SU-DHL-6 (cell line): ENCODE results near the gene MAML3.

Experiments used
- H2AFZ ChIP-seq: fragments of 200-600 bp; sonication (generic); 2 replicates; pipeline ENCODE4 v1.6.1; 2014; ENCODE audit warnings: low read depth, mild to moderate bottlenecking, moderate library complexity, mixed read lengths, antibody characterized with exemption, low read length; ENCODE audit not compliant: severe bottlenecking
- H3F3A ChIP-seq: fragments of 200-600 bp; shearing (Covaris generic); 2 replicates; pipeline ENCODE4 v1.6.0; 2016; ENCODE audit warnings: antibody characterized with exemption, mild to moderate bottlenecking; ENCODE audit not compliant: insufficient read depth
- H3K27ac ChIP-seq: fragments of 200-600 bp; sonication (generic); 2 replicates; pipeline ENCODE4 v1.5.1; 2016; ENCODE audit warnings: low read depth, mild to moderate bottlenecking, low read length, moderate library complexity, mixed read lengths
- H3K27me3 ChIP-seq: fragments of 200-600 bp; sonication (generic), shearing (Covaris generic); 2 replicates; pipeline ENCODE4 v1.6.0; 2014; ENCODE audit warnings: mild to moderate bottlenecking, low read length
- H3K36me3 ChIP-seq: fragments of 200-600 bp; sonication (generic); 2 replicates; pipeline ENCODE4 v1.6.1; 2014; ENCODE audit warnings: mild to moderate bottlenecking, low read length, mixed read lengths
- H3K4me2 ChIP-seq: fragments of 300-600, 200-600 bp; shearing (Covaris generic), sonication (generic); 2 replicates; pipeline ENCODE4 v1.6.0; 2014; ENCODE audit warnings: low read length, low read depth, mild to moderate bottlenecking; ENCODE audit not compliant: poor library complexity, severe bottlenecking
- H3K4me3 ChIP-seq: fragments of 200-600 bp; sonication (generic); 2 replicates; pipeline ENCODE4 v1.5.1; 2014; ENCODE audit warnings: antibody characterized with exemption, low read length, mild to moderate bottlenecking, mixed read lengths; ENCODE audit not compliant: insufficient read depth, poor library complexity, severe bottlenecking
- H3K79me2 ChIP-seq: fragments of 200-600 bp; sonication (generic); 2 replicates; pipeline ENCODE4 v1.6.1; 2014; ENCODE audit warnings: mild to moderate bottlenecking, low read length, moderate library complexity; ENCODE audit not compliant: insufficient read depth
- H3K9ac ChIP-seq: fragments of 200-600 bp; sonication (generic); 2 replicates; pipeline ENCODE4 v1.7.0; 2014; ENCODE audit warnings: mild to moderate bottlenecking, low read length
- H3K9me2 ChIP-seq: fragments of 200-600 bp; sonication (generic); replicated peaks from 2 replicates; pipeline ENCODE4 v1.6.1; 2014; ENCODE audit warnings: low read length; ENCODE audit not compliant: insufficient read depth
- H3K9me3 ChIP-seq: fragments of 200-600 bp; sonication (generic); 2 replicates; pipeline ENCODE4 v1.6.1; 2014; ENCODE audit warnings: low read length, mixed read lengths; ENCODE audit not compliant: insufficient read depth
- H4K20me1 ChIP-seq: fragments of 200-600 bp; sonication (generic); 2 replicates; pipeline ENCODE4 v1.6.1; 2014; ENCODE audit warnings: low read depth, mild to moderate bottlenecking, antibody characterized with exemption, low read length, moderate library complexity, mixed read lengths
- EZH2phosphoT487 ChIP-seq: fragments of 200-600 bp; sonication (generic), shearing (Covaris generic); conservative IDR thresholded peaks from 2 replicates; pipeline ENCODE4 v1.6.1; 2018; ENCODE audit warnings: mild to moderate bottlenecking, antibody characterized with exemption, low read length, moderate library complexity, mixed read lengths
- TF ChIP-seq, protein P1 (sequence below): fragments of 200-600 bp; sonication (generic); IDR thresholded peaks from one replicate; pipeline ENCODE4 v1.5.1; 2017; ENCODE audit warnings: antibody characterized with exemption, mild to moderate bottlenecking, low read length, moderate library complexity; ENCODE audit not compliant: insufficient read depth, poor library complexity, severe bottlenecking

The MAML3 gene

DNA sequence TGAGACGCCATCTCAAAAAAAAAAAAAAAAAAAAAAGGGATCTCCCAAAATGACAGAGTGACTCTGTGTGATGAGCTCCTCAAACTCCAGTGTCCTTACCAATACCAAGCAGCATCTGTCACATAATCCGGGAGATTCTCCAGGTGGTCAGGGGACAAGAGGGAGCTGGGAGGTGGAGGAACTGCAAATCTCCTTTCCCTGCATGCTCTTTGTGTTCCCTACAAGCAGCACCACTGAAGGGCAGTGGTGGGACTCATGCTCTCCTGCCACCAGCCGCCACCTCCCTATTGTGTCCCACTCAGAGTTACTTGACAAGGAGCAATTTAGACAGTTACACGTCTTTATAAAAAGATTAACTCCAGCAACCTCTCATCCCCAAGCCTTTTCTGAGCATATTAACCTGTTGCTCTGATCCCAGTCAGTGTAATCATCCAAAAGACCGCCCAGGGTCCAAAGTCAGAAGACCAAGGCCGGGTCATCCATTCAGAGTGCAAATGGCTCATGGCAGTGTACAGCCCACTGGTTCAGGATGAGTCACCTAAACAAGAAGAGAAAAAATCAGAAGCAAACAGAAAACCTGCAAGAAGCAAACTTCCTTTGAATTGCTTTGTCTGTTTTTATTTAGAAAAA, 464.8 kb downstream of the MAML3 start:
- no peaks in the 10 kb centered on the region for H3K9me2 ChIP-seq
- H3K27me3 ChIP-seq, result no peaks in the 10 kb centered on the region
- H3K9ac ChIP-seq, result no peak overlapping the region
- H3K9me3 ChIP-seq, result no peaks in the 10 kb centered on the region
- no peak overlapping the region for H3K4me3 ChIP-seq
- no peak for TF ChIP-seq EZH2phosphoT487
- TF ChIP-seq, protein P1, sequence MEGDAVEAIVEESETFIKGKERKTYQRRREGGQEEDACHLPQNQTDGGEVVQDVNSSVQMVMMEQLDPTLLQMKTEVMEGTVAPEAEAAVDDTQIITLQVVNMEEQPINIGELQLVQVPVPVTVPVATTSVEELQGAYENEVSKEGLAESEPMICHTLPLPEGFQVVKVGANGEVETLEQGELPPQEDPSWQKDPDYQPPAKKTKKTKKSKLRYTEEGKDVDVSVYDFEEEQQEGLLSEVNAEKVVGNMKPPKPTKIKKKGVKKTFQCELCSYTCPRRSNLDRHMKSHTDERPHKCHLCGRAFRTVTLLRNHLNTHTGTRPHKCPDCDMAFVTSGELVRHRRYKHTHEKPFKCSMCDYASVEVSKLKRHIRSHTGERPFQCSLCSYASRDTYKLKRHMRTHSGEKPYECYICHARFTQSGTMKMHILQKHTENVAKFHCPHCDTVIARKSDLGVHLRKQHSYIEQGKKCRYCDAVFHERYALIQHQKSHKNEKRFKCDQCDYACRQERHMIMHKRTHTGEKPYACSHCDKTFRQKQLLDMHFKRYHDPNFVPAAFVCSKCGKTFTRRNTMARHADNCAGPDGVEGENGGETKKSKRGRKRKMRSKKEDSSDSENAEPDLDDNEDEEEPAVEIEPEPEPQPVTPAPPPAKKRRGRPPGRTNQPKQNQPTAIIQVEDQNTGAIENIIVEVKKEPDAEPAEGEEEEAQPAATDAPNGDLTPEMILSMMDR, result no peak
- H2AFZ ChIP-seq, result no peak overlapping the region
- no peaks in the 10 kb centered on the region for H4K20me1 ChIP-seq
- H3K79me2 ChIP-seq, result no peaks in the 10 kb centered on the region
- no peak overlapping the region for H3K27ac ChIP-seq
- H3K4me2 ChIP-seq, result no peak overlapping the region
- H3K36me3 ChIP-seq, result no peaks in the 10 kb centered on the region
- no peaks in the 10 kb centered on the region for H3F3A ChIP-seq

DNA sequence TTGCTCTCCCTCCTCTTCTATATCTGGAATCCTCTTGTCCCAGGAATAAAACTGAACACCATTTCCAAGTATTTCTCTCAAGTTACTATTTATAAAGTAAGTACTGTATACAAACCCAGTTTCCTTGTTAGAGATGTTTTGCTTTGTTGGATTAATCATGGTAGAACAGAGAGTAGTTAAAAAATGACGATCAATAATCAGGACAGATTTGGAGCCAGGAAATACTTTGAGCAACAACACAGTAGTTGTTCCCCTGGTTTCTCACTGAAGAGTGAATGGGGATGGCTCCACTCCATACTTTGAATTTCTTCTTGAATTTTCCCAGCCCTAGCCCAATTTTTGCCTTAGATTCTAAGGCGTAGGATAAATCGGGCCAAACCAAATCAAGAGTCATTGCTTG, 467.0 kb downstream of the MAML3 start:
- no peak overlapping the region for H3K27ac ChIP-seq
- H3K4me2 ChIP-seq, result no peak overlapping the region
- H3K4me3 ChIP-seq, result no peak overlapping the region
- no peaks in the 10 kb centered on the region for H3K79me2 ChIP-seq
- no peak overlapping the region for H2AFZ ChIP-seq
- no peak overlapping the region for H3K9ac ChIP-seq
- no peaks in the 10 kb centered on the region for H3K9me2 ChIP-seq
- TF ChIP-seq, protein P1, result no peak
- TF ChIP-seq EZH2phosphoT487, result no peak
- H3K27me3 ChIP-seq, result no peaks in the 10 kb centered on the region
- no peaks in the 10 kb centered on the region for H3K9me3 ChIP-seq
- H3F3A ChIP-seq, result no peaks in the 10 kb centered on the region
- no peaks in the 10 kb centered on the region for H4K20me1 ChIP-seq
- H3K36me3 ChIP-seq, result no peaks in the 10 kb centered on the region

GRCh38 chr4:139686130-139686529, 467.9 kb downstream of the MAML3 start:
- no peak for TF ChIP-seq EZH2phosphoT487
- TF ChIP-seq, protein P1, result no peak
- no peak overlapping the region for H2AFZ ChIP-seq
- H3K27me3 ChIP-seq, result no peaks in the 10 kb centered on the region
- no peaks in the 10 kb centered on the region for H3K9me3 ChIP-seq
- H3F3A ChIP-seq, result no peaks in the 10 kb centered on the region
- H3K9me2 ChIP-seq, result no peaks in the 10 kb centered on the region
- no peaks in the 10 kb centered on the region for H3K79me2 ChIP-seq
- H3K4me3 ChIP-seq, result no peak overlapping the region
- H3K27ac ChIP-seq, result no peak overlapping the region
- no peaks in the 10 kb centered on the region for H3K36me3 ChIP-seq
- H3K4me2 ChIP-seq, result no peak overlapping the region
- H4K20me1 ChIP-seq, result no peaks in the 10 kb centered on the region
- H3K9ac ChIP-seq, result no peak overlapping the region
